Naive thymus-derived CD4-positive, alpha-beta T cell (primary cell): ENCODE measurements around the gene HEPHL1. TPM values are rescaled to one million over a fixed set of nuclear protein-coding genes. Genes with fewer than 3 reads are reported as not detected.

Experiments
- ATAC-seq: fragments of 150-1000 bp; cut with Tn5 transposase; 2 replicates; pipeline ENCODE4 v1.10.0; 2021; ENCODE audit warnings: mild to moderate bottlenecking, moderate library complexity
- CTCF ChIA-PET: fragments of 350-600 bp; sonication (Branson Sonifier 250); formaldehyde crosslinking; loops from one replicate; lab custom pipeline; 2021; ENCODE audit warnings: antibody characterized with exemption; lab: Charles Lee
- POLR2A ChIA-PET: fragments of 350-600 bp; sonication (Branson Sonifier 250); formaldehyde crosslinking; loops from one replicate; lab custom pipeline; 2021; ENCODE audit warnings: antibody characterized with exemption, inconsistent platforms; lab: Charles Lee
- DNase-seq, 9 donors: peaks; one replicate each; pipeline versions ENCODE4 v3.0.0 to v3.0.0-alpha.2; 2020 to 2022; ENCODE audit warnings: mixed read lengths in 1 of 9
- H3K27ac ChIP-seq: one replicate; pipeline ENCODE4 v1.7.0; 2013; ENCODE audit warnings: mild to moderate bottlenecking, low read depth, low read length, moderate library complexity
- H3K27me3 ChIP-seq, 2 donors: one replicate each; pipeline ENCODE4 v1.7.0; 2013; ENCODE audit warnings: low read length in 2 of 2, mild to moderate bottlenecking in 2 of 2, moderate library complexity in 2 of 2; ENCODE audit not compliant: control insufficient read depth in 2 of 2, insufficient read depth in 2 of 2
- H3K36me3 ChIP-seq, 3 experiments: 1 replicate in 2 of 3; 2 replicates in 1 of 3; pipeline ENCODE4 v1.7.0; 2013; ENCODE audit warnings: low read length in 3 of 3, mild to moderate bottlenecking in 3 of 3, moderate library complexity in 1 of 3; ENCODE audit not compliant: insufficient read depth in 3 of 3, control insufficient read depth in 2 of 3
- H3K4me1 ChIP-seq, 2 donors: one replicate each; pipeline ENCODE4 v1.7.0; 2013; ENCODE audit warnings: low read length in 2 of 2, mild to moderate bottlenecking in 2 of 2, moderate library complexity in 1 of 2; ENCODE audit not compliant: control insufficient read depth in 2 of 2, insufficient read depth in 2 of 2
- H3K4me3 ChIP-seq: 2 replicates; pipeline ENCODE4 v1.7.0; 2013; ENCODE audit warnings: mild to moderate bottlenecking, low read length
- H3K9me3 ChIP-seq, 3 experiments: 1 replicate in 2 of 3; 2 replicates in 1 of 3; pipeline ENCODE4 v1.7.0; 2013; ENCODE audit warnings: low read length in 3 of 3; ENCODE audit not compliant: control insufficient read depth in 2 of 3
- H3K27ac Mint-ChIP-seq, 9 donors: one replicate each; pipeline ENCODE4 v1.8.0; 2020 to 2022; ENCODE audit warnings: mixed read lengths in 9 of 9, mild to moderate bottlenecking in 8 of 9, moderate library complexity in 5 of 9, inconsistent platforms in 2 of 9
- H3K27me3 Mint-ChIP-seq, 5 donors: one replicate each; pipeline ENCODE4 v1.8.0; 2021 to 2022; ENCODE audit warnings: mixed read lengths in 5 of 5, mild to moderate bottlenecking in 1 of 5
- H3K36me3 Mint-ChIP-seq, 5 donors: one replicate each; pipeline ENCODE4 v1.8.0; 2020 to 2022; ENCODE audit warnings: mixed read lengths in 5 of 5, mild to moderate bottlenecking in 3 of 5, inconsistent platforms in 1 of 5
- H3K4me1 Mint-ChIP-seq, 7 donors: one replicate each; pipeline ENCODE4 v1.8.0; 2020 to 2022; ENCODE audit warnings: mixed read lengths in 7 of 7, mild to moderate bottlenecking in 3 of 7, inconsistent platforms in 1 of 7
- H3K4me3 Mint-ChIP-seq, 10 donors: one replicate each; pipeline ENCODE4 v1.8.0; 2020 to 2022; ENCODE audit warnings: mild to moderate bottlenecking in 10 of 10, mixed read lengths in 10 of 10, moderate library complexity in 6 of 10, inconsistent platforms in 2 of 10
- H3K9me3 Mint-ChIP-seq, 11 donors: one replicate each; pipeline ENCODE4 v1.8.0; 2020 to 2022; ENCODE audit warnings: mixed read lengths in 11 of 11, mild to moderate bottlenecking in 4 of 11, inconsistent platforms in 1 of 11, moderate library complexity in 1 of 11
- intact Hi-C, 2 donors: fragments of 100-400 bp; cut with micrococcal nuclease; formaldehyde crosslinking; loops; one replicate each; pipeline ENCODE4 v1.15.1; 2023
- polyA plus RNA-seq, 2 donors: library from polyadenylated mRNA; unstranded; fragments of 300-500 nt; fragmentation: Illumina TruSeq; gene quantifications; one replicate each; pipeline ENCODE4 v1.2.3, GENCODE V29; 2021
- total RNA-seq, 6 experiments: library from RNA in 5 of 6; stranded (reverse) in 5 of 6; gene quantifications; 1 replicate in 5 of 6; 2 replicates in 1 of 6; pipeline ENCODE4 v1.2.3 and lab custom pipeline; 2021 to 2026

The HEPHL1 gene
- total and polyA plus RNA-seq, 7 experiments from 2014 or later, result not detected

- H3K27me3 ChIP-seq, result no peaks in the 10 kb centered on the region
- Mint-ChIP-seq H3K27me3 (peaks cover 0 to 37% (median 16%) of the 10 kb centered on the region in 5 donors), H3K4me1 (no peaks in the 10 kb centered on the region), H3K4me3 (no peak overlapping the region), H3K27ac (no peak overlapping the region), H3K36me3 (no peaks in the 10 kb centered on the region), H3K9me3 (peaks cover 0 to 27% (median 8%) of the 10 kb centered on the region in 11 donors)
- ATAC-seq (no peak), DNase-seq (no peak)
- H3K4me3 ChIP-seq, result no peak overlapping the region
- ChIA-PET POLR2A (no interaction called here), CTCF (no interaction called here)
- no peaks in the 10 kb centered on the region for H3K4me1 ChIP-seq
- no peak overlapping the region for H3K27ac ChIP-seq
- no peaks in the 10 kb centered on the region for H3K9me3 ChIP-seq
- intact Hi-C loops, result no loop called here
- H3K36me3 ChIP-seq, result no peaks in the 10 kb centered on the region
These were observed 8.9 kb downstream of the HEPHL1 start for GRCh38 chr11:94030059-94030458.

DNA sequence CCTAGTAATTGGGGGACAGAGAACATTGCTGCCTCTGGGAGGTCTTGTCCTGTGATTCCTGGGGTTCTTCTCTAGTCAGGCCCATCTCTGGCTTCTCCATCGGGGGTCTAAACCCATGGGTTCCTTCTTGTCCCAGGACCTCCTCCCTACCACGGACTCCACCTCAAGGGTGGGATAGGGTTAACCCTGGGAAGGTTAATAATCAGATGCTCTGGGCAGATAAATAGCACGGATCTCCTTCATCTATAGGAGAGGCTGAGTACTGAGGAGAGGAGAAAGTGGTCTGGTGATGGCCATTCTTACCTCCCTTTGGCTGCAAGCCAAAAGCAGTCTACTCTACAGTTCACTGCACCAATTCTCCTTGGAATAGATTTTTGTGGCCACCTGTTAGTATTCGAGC, 10.5 kb downstream of the HEPHL1 start:
- POLR2A ChIA-PET, result interaction anchor here (0.8 kb wide), 1 partner anchor 13 kb away, joined by 3 read pairs; no protein-coding TSS in a partner anchor
- H3K9me3 ChIP-seq, result no peaks in the 10 kb centered on the region
- H3K27ac ChIP-seq, result no peak overlapping the region
- peaks cover 0 to 30% (median 16%) of the 10 kb centered on the region in 5 donors for H3K27me3 Mint-ChIP-seq
- intact Hi-C loops, result no loop called here
- H3K36me3 Mint-ChIP-seq, result no peaks in the 10 kb centered on the region
- no peak overlapping the region for H3K27ac Mint-ChIP-seq
- ATAC-seq (no peak), DNase-seq (no peak)
- H3K9me3 Mint-ChIP-seq, result peaks cover 0 to 26% (median 11%) of the 10 kb centered on the region in 11 donors
- CTCF ChIA-PET, result no interaction called here
- H3K27me3 ChIP-seq, result no peaks in the 10 kb centered on the region
- H3K4me1 ChIP-seq, result no peaks in the 10 kb centered on the region
- no peak overlapping the region for H3K4me3 ChIP-seq
- H3K4me1 Mint-ChIP-seq, result no peaks in the 10 kb centered on the region
- no peaks in the 10 kb centered on the region for H3K36me3 ChIP-seq
- no peak overlapping the region for H3K4me3 Mint-ChIP-seq

DNA sequence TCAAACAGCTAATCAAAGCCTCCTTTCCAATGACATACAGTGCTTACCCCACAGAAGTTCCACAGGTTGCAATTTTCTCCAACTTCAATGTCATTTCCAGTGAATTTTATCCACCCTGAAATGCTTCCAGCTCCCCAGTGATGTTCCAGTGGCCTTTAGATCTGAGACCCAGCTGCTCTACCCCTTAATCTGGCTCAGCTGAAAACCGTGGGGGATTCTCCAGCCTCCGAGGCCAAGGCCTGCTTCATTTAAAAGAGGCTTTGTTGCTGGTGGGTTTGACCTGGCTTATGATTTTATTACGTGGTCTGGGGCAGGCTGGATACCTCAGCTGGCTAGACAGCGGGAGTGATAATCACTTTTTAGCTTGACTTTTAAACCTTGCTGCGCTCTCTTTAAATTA, 10.9 kb downstream of the HEPHL1 start:
- intact Hi-C loops, result no loop called here
- no peaks in the 10 kb centered on the region for H3K36me3 Mint-ChIP-seq
- Histone ChIP-seq H3K4me1 (no peaks in the 10 kb centered on the region), H3K4me3 (no peak overlapping the region), H3K27ac (no peak overlapping the region), H3K36me3 (no peaks in the 10 kb centered on the region), H3K9me3 (no peaks in the 10 kb centered on the region), H3K27me3 (no peaks in the 10 kb centered on the region)
- H3K27me3 Mint-ChIP-seq, result peaks cover 0 to 29% (median 15%) of the 10 kb centered on the region in 5 donors
- DNase-seq, result no peak
- no peak for ATAC-seq
- ChIA-PET POLR2A (no interaction called here), CTCF (no interaction called here)
- peaks cover 0 to 24% (median 11%) of the 10 kb centered on the region in 11 donors for H3K9me3 Mint-ChIP-seq
- no peak overlapping the region for H3K4me3 Mint-ChIP-seq
- H3K27ac Mint-ChIP-seq, result no peak overlapping the region
- H3K4me1 Mint-ChIP-seq, result no peaks in the 10 kb centered on the region

DNA sequence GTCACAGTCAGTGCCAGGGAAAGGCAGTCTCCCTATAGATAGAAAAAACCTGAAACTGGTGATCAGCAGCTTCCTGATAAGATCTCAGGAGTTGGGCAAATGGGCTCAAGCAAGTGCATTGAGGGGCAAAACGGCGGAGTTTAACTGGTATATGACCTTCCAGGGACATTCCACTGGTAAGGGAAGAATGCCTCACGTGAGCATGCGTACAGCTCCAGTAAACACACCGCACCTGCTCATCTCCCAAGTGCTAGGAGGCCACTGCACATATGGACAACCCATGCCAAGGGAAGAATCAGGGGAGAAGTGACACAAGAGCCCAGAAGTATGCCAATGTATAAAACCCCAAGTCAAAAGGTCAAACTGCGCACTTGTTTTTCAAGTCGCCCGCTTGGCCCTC, 11.6 kb downstream of the HEPHL1 start:
- Histone ChIP-seq H3K4me3 (no peak overlapping the region), H3K27ac (no peak overlapping the region), H3K9me3 (no peaks in the 10 kb centered on the region), H3K36me3 (no peaks in the 10 kb centered on the region), H3K27me3 (no peaks in the 10 kb centered on the region), H3K4me1 (no peaks in the 10 kb centered on the region)
- CTCF ChIA-PET, result no interaction called here
- Mint-ChIP-seq H3K9me3 (peaks cover 0 to 18% (median 7%) of the 10 kb centered on the region in 11 donors), H3K27ac (no peak overlapping the region), H3K4me3 (no peak overlapping the region), H3K27me3 (peaks cover 0 to 22% (median 12%) of the 10 kb centered on the region in 5 donors), H3K4me1 (no peaks in the 10 kb centered on the region), H3K36me3 (no peaks in the 10 kb centered on the region)
- ATAC-seq, result no peak
- DNase-seq, result no peak
- POLR2A ChIA-PET, result no interaction called here
- intact Hi-C loops, result no loop called here

DNA sequence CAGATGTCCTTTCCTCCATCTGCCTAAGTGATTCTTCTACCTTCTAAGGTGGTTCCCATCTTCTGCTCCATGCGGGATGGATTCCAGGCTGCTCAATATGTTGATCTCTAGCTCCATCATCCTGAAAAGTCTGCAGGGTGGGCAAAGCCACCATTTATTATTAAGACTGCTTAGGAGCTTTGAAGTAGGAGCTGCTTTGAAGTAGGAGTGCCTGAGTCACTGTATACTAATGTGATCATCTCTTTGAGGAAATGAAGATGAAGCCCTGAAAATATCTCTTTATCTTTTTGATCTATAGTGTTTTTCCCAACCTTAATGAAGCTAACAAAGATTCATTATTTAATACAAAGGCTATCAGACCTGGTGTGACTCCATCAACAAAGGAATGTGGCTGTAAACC, 13.1 kb downstream of the HEPHL1 start:
- Mint-ChIP-seq H3K4me3 (no peak overlapping the region), H3K27me3 (peaks cover 0 to 11% (median 6%) of the 10 kb centered on the region in 5 donors), H3K36me3 (no peaks in the 10 kb centered on the region), H3K4me1 (no peaks in the 10 kb centered on the region), H3K27ac (no peak overlapping the region), H3K9me3 (peaks cover 0 to 18% (median 4%) of the 10 kb centered on the region in 11 donors)
- H3K27ac ChIP-seq, result no peak overlapping the region
- POLR2A ChIA-PET, result no interaction called here
- no peak for DNase-seq
- intact Hi-C loops, result no loop called here
- H3K4me1 ChIP-seq, result no peaks in the 10 kb centered on the region
- H3K27me3 ChIP-seq, result no peaks in the 10 kb centered on the region
- no peak overlapping the region for H3K4me3 ChIP-seq
- ATAC-seq, result no peak
- no peaks in the 10 kb centered on the region for H3K9me3 ChIP-seq
- no peaks in the 10 kb centered on the region for H3K36me3 ChIP-seq
- CTCF ChIA-PET, result no interaction called here

GRCh38 chr11:94036096-94036495, 14.9 kb downstream of the HEPHL1 start:
- no peaks in the 10 kb centered on the region for H3K36me3 Mint-ChIP-seq
- Histone ChIP-seq H3K4me3 (no peak overlapping the region), H3K4me1 (no peaks in the 10 kb centered on the region), H3K36me3 (no peaks in the 10 kb centered on the region), H3K27me3 (no peaks in the 10 kb centered on the region), H3K27ac (no peak overlapping the region), H3K9me3 (no peaks in the 10 kb centered on the region)
- intact Hi-C loops, result no loop called here
- H3K27me3 Mint-ChIP-seq, result peaks cover 0 to 6% (median 3%) of the 10 kb centered on the region in 5 donors
- no peak overlapping the region for H3K4me3 Mint-ChIP-seq
- DNase-seq, result no peak
- no peaks in the 10 kb centered on the region for H3K4me1 Mint-ChIP-seq
- CTCF ChIA-PET, result no interaction called here
- no peak overlapping the region for H3K27ac Mint-ChIP-seq
- H3K9me3 Mint-ChIP-seq, result peaks cover 0 to 12% (median 4%) of the 10 kb centered on the region in 11 donors
- ATAC-seq, result no peak
- POLR2A ChIA-PET, result no interaction called here

GRCh38 chr11:94043241-94043640, 22.1 kb downstream of the HEPHL1 start:
- ATAC-seq, result no peak
- H3K36me3 ChIP-seq, result no peaks in the 10 kb centered on the region
- no peaks in the 10 kb centered on the region for H3K4me1 ChIP-seq
- H3K9me3 ChIP-seq, result no peaks in the 10 kb centered on the region
- H3K27me3 Mint-ChIP-seq, result peaks cover 0 to 5% (median 0%) of the 10 kb centered on the region in 5 donors
- POLR2A ChIA-PET, result interaction anchor here (0.7 kb wide), 1 partner anchor 361 kb away, joined by 3 read pairs; no protein-coding TSS in a partner anchor
- CTCF ChIA-PET, result no interaction called here
- no peak overlapping the region for H3K4me3 ChIP-seq
- H3K27me3 ChIP-seq, result no peaks in the 10 kb centered on the region
- no peak overlapping the region for H3K27ac Mint-ChIP-seq
- intact Hi-C loops, result no loop called here
- H3K27ac ChIP-seq, result no peak overlapping the region
- H3K4me1 Mint-ChIP-seq, result no peaks in the 10 kb centered on the region
- peaks cover 0 to 6% (median 0%) of the 10 kb centered on the region in 11 donors for H3K9me3 Mint-ChIP-seq
- no peak overlapping the region for H3K4me3 Mint-ChIP-seq
- no peaks in the 10 kb centered on the region for H3K36me3 Mint-ChIP-seq
- no peak for DNase-seq
